ENCODE data around the gene ZNF512B.
A peak's percentile ranks its signal among the peaks of the same experiment; 100 is the strongest.
"Not testable (repeated sequence)": the region's sequence is repeated elsewhere in the genome, so short reads cannot be mapped to it uniquely, and the experiment has no call there.

The ZNF512B gene, protein sequence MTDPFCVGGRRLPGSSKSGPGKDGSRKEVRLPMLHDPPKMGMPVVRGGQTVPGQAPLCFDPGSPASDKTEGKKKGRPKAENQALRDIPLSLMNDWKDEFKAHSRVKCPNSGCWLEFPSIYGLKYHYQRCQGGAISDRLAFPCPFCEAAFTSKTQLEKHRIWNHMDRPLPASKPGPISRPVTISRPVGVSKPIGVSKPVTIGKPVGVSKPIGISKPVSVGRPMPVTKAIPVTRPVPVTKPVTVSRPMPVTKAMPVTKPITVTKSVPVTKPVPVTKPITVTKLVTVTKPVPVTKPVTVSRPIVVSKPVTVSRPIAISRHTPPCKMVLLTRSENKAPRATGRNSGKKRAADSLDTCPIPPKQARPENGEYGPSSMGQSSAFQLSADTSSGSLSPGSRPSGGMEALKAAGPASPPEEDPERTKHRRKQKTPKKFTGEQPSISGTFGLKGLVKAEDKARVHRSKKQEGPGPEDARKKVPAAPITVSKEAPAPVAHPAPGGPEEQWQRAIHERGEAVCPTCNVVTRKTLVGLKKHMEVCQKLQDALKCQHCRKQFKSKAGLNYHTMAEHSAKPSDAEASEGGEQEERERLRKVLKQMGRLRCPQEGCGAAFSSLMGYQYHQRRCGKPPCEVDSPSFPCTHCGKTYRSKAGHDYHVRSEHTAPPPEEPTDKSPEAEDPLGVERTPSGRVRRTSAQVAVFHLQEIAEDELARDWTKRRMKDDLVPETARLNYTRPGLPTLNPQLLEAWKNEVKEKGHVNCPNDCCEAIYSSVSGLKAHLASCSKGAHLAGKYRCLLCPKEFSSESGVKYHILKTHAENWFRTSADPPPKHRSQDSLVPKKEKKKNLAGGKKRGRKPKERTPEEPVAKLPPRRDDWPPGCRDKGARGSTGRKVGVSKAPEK

DNA sequence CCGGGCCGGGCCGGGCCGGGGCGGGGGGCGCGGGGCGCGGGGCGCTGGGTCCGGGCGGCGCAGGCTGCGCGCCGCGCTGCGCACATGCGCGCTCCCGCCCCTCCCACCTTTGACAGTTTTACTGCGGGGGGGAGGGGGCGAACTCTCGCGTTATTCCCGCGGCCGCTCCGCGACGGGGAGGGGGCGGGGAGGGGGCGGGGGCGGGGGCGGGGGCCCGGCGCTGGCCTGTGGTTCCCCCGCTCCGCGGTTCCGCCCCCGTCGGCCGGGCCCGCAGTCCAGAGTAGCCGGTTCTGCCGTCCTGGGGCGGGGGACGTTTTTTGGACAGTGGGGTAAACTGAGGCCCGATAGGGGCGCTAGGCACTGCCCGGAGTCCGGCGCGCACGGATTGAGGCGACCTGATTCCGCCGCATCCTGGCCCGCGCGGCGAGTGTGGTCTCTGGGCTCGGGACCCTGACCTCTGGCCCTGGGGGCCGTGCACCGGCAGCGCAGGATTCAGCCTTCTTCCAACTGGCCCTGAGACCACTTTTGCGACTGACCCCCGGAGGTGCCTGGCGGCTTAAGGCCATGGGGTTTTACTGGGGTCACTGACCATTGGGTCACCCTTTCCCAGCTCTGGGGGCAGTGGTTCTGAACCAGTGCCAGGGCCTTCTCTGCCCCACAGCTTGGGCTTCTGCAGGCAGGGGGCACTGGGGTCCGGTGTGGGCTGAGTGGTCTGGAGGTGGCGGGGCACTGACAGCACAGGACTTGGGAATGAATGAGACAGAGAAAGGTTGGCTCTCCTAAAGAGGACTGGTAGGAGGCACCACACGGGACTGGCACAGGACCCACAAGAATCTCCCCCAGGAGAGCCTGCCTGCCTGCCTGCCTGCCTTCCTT is at the start of gene ZNF512B:
TSS of gene ZNF512B (minus strand) at position 93 of the 876 bp plus-strand sequence. CDS start 1,980 bp downstream, outside the sequence.
- H3K79me2 ChIP-seq (ENCODE audit: insufficient read depth, low read length) = peaks cover 11% of the 10 kb centered on the region; the same call in 1 of the 2 replicates
- peak within 1 kb of the TSS; percentile 91 for H3K9ac ChIP-seq (ENCODE audit: low read depth, low read length, poor library complexity, severe bottlenecking)
- H3K4me2 ChIP-seq (ENCODE audit: low read depth, low read length, poor library complexity, severe bottlenecking) = peak within 1 kb of the TSS; percentile 88
- H3F3A ChIP-seq (ENCODE audit: low read depth) = no peaks in the 10 kb centered on the region
- H3K9me2 ChIP-seq (replicated peaks; ENCODE audit: low read depth, low read length) = no peaks in the 10 kb centered on the region
- no peaks in the 10 kb centered on the region for H3K9me3 ChIP-seq (ENCODE audit: insufficient read depth, low read depth, low read length)
- H3K4me1 ChIP-seq (ENCODE audit: insufficient read depth, low read length, poor library complexity, severe bottlenecking) = peaks cover 20% of the 10 kb centered on the region
- H3K27me3 ChIP-seq (ENCODE audit: insufficient read depth, low read length, poor library complexity, severe bottlenecking) = no peaks in the 10 kb centered on the region
- H4K20me1 ChIP-seq (ENCODE audit: insufficient read depth, low read length, poor library complexity, severe bottlenecking) = no peaks in the 10 kb centered on the region
- TF ChIP-seq EZH2phosphoT487 (IDR thresholded peaks at IDR 0.05; ENCODE audit: borderline replicate concordance) = no peak
- TF ChIP-seq, protein P1, sequence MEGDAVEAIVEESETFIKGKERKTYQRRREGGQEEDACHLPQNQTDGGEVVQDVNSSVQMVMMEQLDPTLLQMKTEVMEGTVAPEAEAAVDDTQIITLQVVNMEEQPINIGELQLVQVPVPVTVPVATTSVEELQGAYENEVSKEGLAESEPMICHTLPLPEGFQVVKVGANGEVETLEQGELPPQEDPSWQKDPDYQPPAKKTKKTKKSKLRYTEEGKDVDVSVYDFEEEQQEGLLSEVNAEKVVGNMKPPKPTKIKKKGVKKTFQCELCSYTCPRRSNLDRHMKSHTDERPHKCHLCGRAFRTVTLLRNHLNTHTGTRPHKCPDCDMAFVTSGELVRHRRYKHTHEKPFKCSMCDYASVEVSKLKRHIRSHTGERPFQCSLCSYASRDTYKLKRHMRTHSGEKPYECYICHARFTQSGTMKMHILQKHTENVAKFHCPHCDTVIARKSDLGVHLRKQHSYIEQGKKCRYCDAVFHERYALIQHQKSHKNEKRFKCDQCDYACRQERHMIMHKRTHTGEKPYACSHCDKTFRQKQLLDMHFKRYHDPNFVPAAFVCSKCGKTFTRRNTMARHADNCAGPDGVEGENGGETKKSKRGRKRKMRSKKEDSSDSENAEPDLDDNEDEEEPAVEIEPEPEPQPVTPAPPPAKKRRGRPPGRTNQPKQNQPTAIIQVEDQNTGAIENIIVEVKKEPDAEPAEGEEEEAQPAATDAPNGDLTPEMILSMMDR (conservative IDR thresholded peaks at IDR 0.05; ENCODE audit: low read length) = no peak
- no peaks in the 10 kb centered on the region for H3K36me3 ChIP-seq (ENCODE audit: insufficient read depth, low read length)
- peak within 1 kb of the TSS; percentile 89 for H3K4me3 ChIP-seq (ENCODE audit: low read length, poor library complexity, severe bottlenecking)
- no peak within 1 kb of the TSS for H2AFZ ChIP-seq (ENCODE audit: low read length)

DNA sequence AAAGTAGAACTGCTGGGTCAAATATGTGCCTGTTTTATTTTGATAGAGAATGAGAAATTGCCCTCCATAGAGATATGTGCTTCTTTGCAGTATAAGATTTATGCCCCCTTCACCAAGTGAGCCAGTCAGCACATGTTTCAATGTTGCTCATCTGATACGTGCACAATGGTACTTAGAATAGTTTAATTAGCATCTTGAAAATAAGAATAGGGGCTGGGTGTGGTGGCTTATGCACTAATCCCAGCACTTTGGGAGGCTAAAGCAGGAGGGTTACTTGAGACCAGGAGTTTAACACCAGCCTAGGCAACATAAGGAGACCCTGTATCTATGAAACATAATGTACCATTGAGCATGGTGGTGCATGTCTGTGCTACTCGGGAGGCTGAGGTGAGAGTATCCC is 45.9 kb upstream of the ZNF512B start:
- no peak overlapping the region for H2AFZ ChIP-seq (ENCODE audit: low read length)
- no peak overlapping the region for H3K9ac ChIP-seq (ENCODE audit: low read depth, low read length, poor library complexity, severe bottlenecking)
- no peaks in the 10 kb centered on the region for H3F3A ChIP-seq (ENCODE audit: low read depth)
- no peaks in the 10 kb centered on the region for H4K20me1 ChIP-seq (ENCODE audit: insufficient read depth, low read length, poor library complexity, severe bottlenecking)
- H3K79me2 ChIP-seq (ENCODE audit: insufficient read depth, low read length) = no peaks in the 10 kb centered on the region
- H3K9me3 ChIP-seq (ENCODE audit: insufficient read depth, low read depth, low read length) = no peaks in the 10 kb centered on the region
- no peak overlapping the region for H3K4me2 ChIP-seq (ENCODE audit: low read depth, low read length, poor library complexity, severe bottlenecking)
- no peak overlapping the region for H3K4me3 ChIP-seq (ENCODE audit: low read length, poor library complexity, severe bottlenecking)
- H3K36me3 ChIP-seq (ENCODE audit: insufficient read depth, low read length) = peaks cover 70% of the 10 kb centered on the region; the same call in 1 of the 2 replicates
- no peaks in the 10 kb centered on the region for H3K27me3 ChIP-seq (ENCODE audit: insufficient read depth, low read length, poor library complexity, severe bottlenecking)
- H3K9me2 ChIP-seq (replicated peaks; ENCODE audit: low read depth, low read length) = no peaks in the 10 kb centered on the region
- no peak for TF ChIP-seq EZH2phosphoT487 (IDR thresholded peaks at IDR 0.05; ENCODE audit: borderline replicate concordance)
- TF ChIP-seq, protein P1 (conservative IDR thresholded peaks at IDR 0.05; ENCODE audit: low read length) = no peak
- H3K4me1 ChIP-seq (ENCODE audit: insufficient read depth, low read length, poor library complexity, severe bottlenecking) = no peaks in the 10 kb centered on the region

DNA sequence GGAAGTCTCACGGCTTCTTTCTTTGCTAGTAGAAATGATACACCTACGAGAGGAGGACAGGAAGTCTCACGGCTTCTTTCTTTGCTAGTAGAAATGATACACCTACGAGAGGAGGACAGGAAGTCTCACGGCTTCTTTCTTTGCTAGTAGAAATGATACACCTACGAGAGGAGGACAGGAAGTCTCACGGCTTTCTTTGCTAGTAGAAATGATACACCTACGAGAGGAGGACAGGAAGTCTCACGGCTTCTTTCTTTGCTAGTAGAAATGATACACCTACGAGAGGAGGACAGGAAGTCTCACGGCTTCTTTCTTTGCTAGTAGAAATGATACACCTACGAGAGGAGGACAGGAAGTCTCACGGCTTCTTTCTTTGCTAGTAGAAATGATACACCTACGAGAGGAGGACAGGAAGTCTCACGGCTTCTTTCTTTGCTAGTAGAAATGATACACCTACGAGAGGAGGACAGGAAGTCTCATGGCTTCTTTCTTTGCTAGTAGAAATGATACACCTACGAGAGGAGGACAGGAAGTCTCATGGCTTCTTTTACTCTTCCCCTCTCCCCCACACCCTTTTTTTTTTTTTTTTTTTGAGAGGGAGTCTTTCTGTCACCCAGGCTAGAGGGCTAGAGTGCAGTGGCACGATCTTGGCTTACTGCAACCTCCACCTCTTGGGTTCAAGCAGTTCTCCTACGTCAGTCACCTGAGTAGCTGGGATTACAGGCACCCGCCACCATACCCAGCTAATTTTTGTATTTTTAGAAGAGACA is 42.8 kb upstream of the ZNF512B start:
- not testable (repeated sequence) for H3F3A ChIP-seq (ENCODE audit: low read depth); H3K9ac ChIP-seq (ENCODE audit: low read depth, low read length, poor library complexity, severe bottlenecking); H2AFZ ChIP-seq (ENCODE audit: low read length); H3K9me2 ChIP-seq (replicated peaks; ENCODE audit: low read depth, low read length); H3K27me3 ChIP-seq (ENCODE audit: insufficient read depth, low read length, poor library complexity, severe bottlenecking); H3K4me2 ChIP-seq (ENCODE audit: low read depth, low read length, poor library complexity, severe bottlenecking); H4K20me1 ChIP-seq (ENCODE audit: insufficient read depth, low read length, poor library complexity, severe bottlenecking); H3K4me3 ChIP-seq (ENCODE audit: low read length, poor library complexity, severe bottlenecking); H3K9me3 ChIP-seq (ENCODE audit: insufficient read depth, low read depth, low read length)
- peaks cover 67% of the 10 kb centered on the region; the same call in 1 of the 2 replicates for H3K36me3 ChIP-seq (ENCODE audit: insufficient read depth, low read length)
- peaks cover 14% of the 10 kb centered on the region; the same call in 1 of the 2 replicates for H3K79me2 ChIP-seq (ENCODE audit: insufficient read depth, low read length)
- peaks cover 22% of the 10 kb centered on the region for H3K4me1 ChIP-seq (ENCODE audit: insufficient read depth, low read length, poor library complexity, severe bottlenecking)

Measured in Loucy (cell line).